HG02763 (cell line): ENCODE data around the gene ZNF790.
A peak's percentile ranks its signal among the peaks of the same experiment; 100 is the strongest.

ENCODE experiments used
- ATAC-seq: cut with Tn5 transposase; IDR thresholded peaks from one replicate; pipeline ENCODE4 v1.9.1; 2021; ENCODE audit warnings: mild to moderate bottlenecking, moderate library complexity; ENCODE audit not compliant: unreplicated experiment

The ZNF790 gene

GRCh38 chr19:36772311-36773222 lies 65.6 kb downstream of the ZNF790 start, which contains the start of gene ZNF850:
Gene ZNF850, minus strand, starts transcription at chr19:36772807. Its CDS starts 10,201 bp downstream, at chr19:36762606.
- ATAC-seq, result peak; percentile 87

GRCh38 chr19:36771261-36772231 lies 66.6 kb downstream of the ZNF790 start:
- no peak for ATAC-seq
